ENCODE data around the gene DOCK10. TPM values are rescaled to one million over a fixed set of nuclear protein-coding genes. Genes with fewer than 3 reads are reported as not detected.
"Not testable (repeated sequence)": the region's sequence is repeated elsewhere in the genome, so short reads cannot be mapped to it uniquely, and the experiment has no call there.

DOCK10 gene
- polyA plus RNA-seq, 1 donor = 9.3 TPM

DNA sequence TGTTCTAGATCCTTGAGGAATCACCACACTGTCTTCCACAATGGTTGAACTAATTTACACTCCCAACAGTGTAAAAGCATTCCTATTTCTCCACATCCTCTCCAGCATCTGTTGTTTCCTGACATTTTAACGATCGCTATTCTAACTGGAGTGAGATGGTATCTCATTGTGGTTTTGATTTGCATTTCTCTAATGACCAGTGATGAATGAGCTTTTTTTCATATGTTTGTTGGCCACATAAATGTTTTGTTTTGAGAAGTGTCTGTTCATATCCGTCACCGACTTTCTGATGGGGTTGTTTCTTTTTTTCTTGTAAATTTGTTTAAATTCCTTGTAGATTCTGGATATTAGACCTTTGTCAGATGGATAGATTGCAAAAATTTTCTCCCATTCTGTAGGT is 5.2 kb upstream of the DOCK10 start:
- H3K4me1 ChIP-seq (ENCODE audit: control insufficient read depth, insufficient read depth, low read length); H3K27ac ChIP-seq (ENCODE audit: low read length); H3K9me3 ChIP-seq (ENCODE audit: control insufficient read depth, low read depth, low read length); H3K4me3 ChIP-seq (ENCODE audit: low read length); DNase-seq; H3K36me3 ChIP-seq (ENCODE audit: control insufficient read depth, insufficient read depth, low read length): not testable (repeated sequence)
- WGBS (ENCODE audit: insufficient coverage, low lambda C conversion rate) = 94% methylated on average over 2 of the region's 4 CpGs
- peaks cover 21% of the 10 kb centered on the region for H3K27me3 ChIP-seq (ENCODE audit: control insufficient read depth, insufficient read depth, low read length)

DNA sequence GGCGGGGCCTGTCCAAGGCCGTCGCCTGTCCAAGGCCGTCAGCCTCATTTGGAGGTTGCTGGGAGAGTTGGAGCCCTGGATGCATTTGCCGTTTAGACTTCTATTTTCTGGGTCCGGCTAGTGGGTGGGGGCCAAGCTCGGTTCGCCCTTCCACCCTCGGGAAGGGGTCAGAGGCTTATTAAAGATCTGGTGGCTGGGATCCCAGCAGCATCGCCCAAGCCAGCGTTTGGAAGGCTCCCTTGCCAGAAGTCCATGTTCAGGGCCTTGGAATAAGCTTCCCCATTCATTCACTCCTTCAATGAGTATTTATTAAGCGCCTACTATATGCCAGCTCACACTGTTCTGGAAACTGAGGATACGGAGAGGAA is 516 bp upstream of the DOCK10 start:
- H3K27me3 ChIP-seq (ENCODE audit: control insufficient read depth, insufficient read depth, low read length) = peaks cover 43% of the 10 kb centered on the region
- no peaks in the 10 kb centered on the region for H3K9me3 ChIP-seq (ENCODE audit: control insufficient read depth, low read depth, low read length)
- no peak for DNase-seq
- H3K4me3 ChIP-seq (ENCODE audit: low read length) = no peak overlapping the region
- no peak overlapping the region for H3K27ac ChIP-seq (ENCODE audit: low read length)
- H3K36me3 ChIP-seq (ENCODE audit: control insufficient read depth, insufficient read depth, low read length) = no peaks in the 10 kb centered on the region
- WGBS (ENCODE audit: insufficient coverage, low lambda C conversion rate) = no CpG with 5 or more reads among the region's 13 CpGs
- H3K4me1 ChIP-seq (ENCODE audit: control insufficient read depth, insufficient read depth, low read length) = no peaks in the 10 kb centered on the region

DNA sequence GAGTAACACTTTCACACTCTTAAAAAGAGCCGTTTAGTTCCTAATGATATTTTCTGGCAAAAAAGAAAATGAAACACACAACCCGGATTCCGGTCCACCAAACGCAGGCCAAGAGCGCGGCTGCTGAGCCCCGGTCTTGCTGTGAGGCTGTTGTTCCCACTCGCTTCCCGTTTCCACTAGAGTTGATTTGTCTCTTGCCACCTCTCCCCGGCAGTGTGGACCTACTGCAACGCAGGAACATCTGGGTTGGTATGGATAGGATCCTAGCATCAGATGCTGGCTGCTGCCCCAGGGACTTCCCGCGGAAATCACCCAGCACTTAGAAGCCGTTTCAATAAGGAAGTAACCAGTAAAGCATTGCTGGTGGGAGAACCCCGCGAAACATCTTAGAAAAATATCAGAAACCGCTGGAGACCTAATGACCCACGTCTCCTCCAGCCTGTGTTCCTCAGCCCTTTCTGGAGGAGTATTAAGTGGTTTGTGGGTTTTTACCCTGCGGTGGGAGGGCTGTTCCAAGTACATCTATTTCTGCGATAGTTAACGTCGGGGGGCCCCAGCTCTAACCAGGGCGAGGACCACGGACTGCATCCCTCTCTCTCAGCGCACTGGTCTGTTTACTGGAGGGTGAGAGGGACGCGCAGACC is 939 bp downstream of the DOCK10 start:
- DNase-seq = peak; percentile 26 to 58
- Histone ChIP-seq H3K4me3 (ENCODE audit: low read length) (peak overlapping the region; percentile 47), H3K27me3 (ENCODE audit: control insufficient read depth, insufficient read depth, low read length) (peaks cover 43% of the 10 kb centered on the region), H3K4me1 (ENCODE audit: control insufficient read depth, insufficient read depth, low read length) (no peaks in the 10 kb centered on the region), H3K27ac (ENCODE audit: low read length) (peak overlapping the region; percentile 5), H3K36me3 (ENCODE audit: control insufficient read depth, insufficient read depth, low read length) (no peaks in the 10 kb centered on the region), H3K9me3 (ENCODE audit: control insufficient read depth, low read depth, low read length) (no peaks in the 10 kb centered on the region)
- WGBS (ENCODE audit: insufficient coverage, low lambda C conversion rate) = 20% methylated on average over 1 of the region's 27 CpGs

DNA sequence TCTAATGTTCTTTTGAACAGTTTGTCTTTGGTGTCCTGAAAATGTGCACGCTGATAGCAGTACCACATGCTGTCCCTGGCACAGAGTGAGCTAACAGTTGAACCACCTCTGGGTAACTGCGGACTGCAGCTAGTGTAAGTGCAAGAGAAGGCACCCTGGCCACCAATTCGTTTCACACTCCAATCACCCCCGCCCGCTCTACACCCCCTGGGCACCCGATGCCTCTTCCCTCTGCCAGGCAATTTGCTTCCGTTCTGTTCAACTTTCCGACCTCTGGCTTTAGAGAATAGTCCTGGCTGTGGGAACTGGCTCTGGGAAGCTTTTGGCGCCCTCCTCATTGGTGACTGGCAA is 1.4 kb downstream of the DOCK10 start:
- no peak for DNase-seq
- Histone ChIP-seq H3K9me3 (ENCODE audit: control insufficient read depth, low read depth, low read length) (no peaks in the 10 kb centered on the region), H3K27me3 (ENCODE audit: control insufficient read depth, insufficient read depth, low read length) (peaks cover 43% of the 10 kb centered on the region), H3K4me1 (ENCODE audit: control insufficient read depth, insufficient read depth, low read length) (no peaks in the 10 kb centered on the region), H3K4me3 (ENCODE audit: low read length) (peak overlapping the region; percentile 47), H3K36me3 (ENCODE audit: control insufficient read depth, insufficient read depth, low read length) (no peaks in the 10 kb centered on the region), H3K27ac (ENCODE audit: low read length) (no peak overlapping the region)
- no CpG with 5 or more reads among the region's 9 CpGs for WGBS (ENCODE audit: insufficient coverage, low lambda C conversion rate)

DNA sequence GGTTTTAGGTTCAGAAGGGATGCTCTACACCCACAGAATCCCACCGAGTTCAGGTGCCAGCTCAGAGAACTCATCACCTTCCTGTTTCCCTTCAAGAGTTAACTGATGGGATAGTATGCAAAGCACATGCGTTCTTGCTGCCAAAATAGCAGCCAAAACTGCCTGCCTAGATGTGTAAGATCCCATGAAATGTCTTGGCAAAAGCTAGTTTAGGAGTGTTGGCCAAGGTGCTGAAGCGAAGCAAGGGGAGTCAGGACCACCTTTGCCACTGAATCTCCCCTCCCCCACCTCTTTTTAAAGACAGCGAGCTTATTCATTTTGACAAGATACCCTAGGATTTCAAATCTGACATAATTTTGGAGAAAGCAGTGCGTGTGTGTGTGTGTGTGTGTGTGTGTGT is 2.1 kb downstream of the DOCK10 start:
- peaks cover 41% of the 10 kb centered on the region for H3K27me3 ChIP-seq (ENCODE audit: control insufficient read depth, insufficient read depth, low read length)
- DNase-seq = no peak
- H3K9me3 ChIP-seq (ENCODE audit: control insufficient read depth, low read depth, low read length) = no peaks in the 10 kb centered on the region
- H3K4me3 ChIP-seq (ENCODE audit: low read length) = no peak overlapping the region
- H3K4me1 ChIP-seq (ENCODE audit: control insufficient read depth, insufficient read depth, low read length) = no peaks in the 10 kb centered on the region
- WGBS (ENCODE audit: insufficient coverage, low lambda C conversion rate) = 100% methylated on average over 1 of the region's 5 CpGs
- no peaks in the 10 kb centered on the region for H3K36me3 ChIP-seq (ENCODE audit: control insufficient read depth, insufficient read depth, low read length)
- no peak overlapping the region for H3K27ac ChIP-seq (ENCODE audit: low read length)

DNA sequence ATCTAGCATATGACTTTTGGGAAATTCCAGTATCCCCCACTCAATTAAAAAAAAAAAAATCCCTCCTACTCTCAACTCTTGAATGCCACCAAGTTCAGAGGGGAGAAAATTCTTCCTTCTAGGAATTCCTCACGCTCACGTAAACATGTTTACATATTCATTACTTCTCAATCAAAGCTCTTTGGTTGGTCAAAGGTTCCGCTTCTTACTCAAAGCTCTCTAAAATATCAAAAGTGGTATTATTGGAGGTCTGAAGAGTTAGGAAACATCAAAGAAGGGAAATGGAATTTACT is 4.1 kb downstream of the DOCK10 start:
- Histone ChIP-seq H3K4me3 (ENCODE audit: low read length) (no peak overlapping the region), H3K4me1 (ENCODE audit: control insufficient read depth, insufficient read depth, low read length) (no peaks in the 10 kb centered on the region), H3K27ac (ENCODE audit: low read length) (no peak overlapping the region), H3K9me3 (ENCODE audit: control insufficient read depth, low read depth, low read length) (no peaks in the 10 kb centered on the region), H3K27me3 (ENCODE audit: control insufficient read depth, insufficient read depth, low read length) (peaks cover 36% of the 10 kb centered on the region), H3K36me3 (ENCODE audit: control insufficient read depth, insufficient read depth, low read length) (no peaks in the 10 kb centered on the region)
- no peak for DNase-seq
- WGBS (ENCODE audit: insufficient coverage, low lambda C conversion rate) = 100% methylated on average over 1 of the region's 3 CpGs

DNA sequence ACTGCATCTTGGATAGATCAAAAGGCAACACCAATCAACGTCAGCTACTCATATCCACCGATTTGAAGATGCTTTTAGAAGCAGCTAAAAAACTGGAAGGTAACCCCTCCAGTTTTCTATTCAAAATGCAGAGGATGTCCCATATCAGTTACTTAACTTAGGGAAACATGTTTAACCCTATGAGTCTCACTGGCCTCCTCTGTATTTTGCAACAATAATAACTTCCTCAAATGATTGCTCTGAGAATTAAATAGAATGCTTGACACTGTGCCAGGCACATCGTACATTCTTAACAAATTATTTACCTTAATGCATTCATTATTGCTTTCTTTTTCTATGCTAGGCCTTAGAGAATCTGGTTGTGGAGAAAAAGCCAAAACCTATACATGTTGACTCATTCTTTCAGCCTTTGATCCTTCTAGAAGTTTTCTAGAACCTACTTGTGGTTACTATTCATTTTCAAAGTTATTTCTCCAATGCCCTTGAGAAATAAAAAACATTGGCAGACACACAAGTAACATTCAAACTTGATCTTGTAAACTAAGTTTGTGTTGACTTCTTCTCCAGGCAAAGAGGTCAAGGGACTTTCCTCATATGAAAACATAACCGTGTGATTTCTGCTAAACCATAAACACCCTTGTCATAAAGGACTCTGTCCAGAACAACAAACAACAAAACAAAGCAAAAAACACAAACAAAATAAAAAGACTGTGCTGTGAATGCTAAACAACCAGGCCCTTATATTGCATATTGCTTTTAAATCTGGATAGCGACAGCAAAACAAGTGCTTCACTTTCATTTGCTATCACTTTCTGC is 4.6 kb downstream of the DOCK10 start:
- H3K4me1 ChIP-seq (ENCODE audit: control insufficient read depth, insufficient read depth, low read length) = no peaks in the 10 kb centered on the region
- DNase-seq = no peak
- no peak overlapping the region for H3K27ac ChIP-seq (ENCODE audit: low read length)
- H3K36me3 ChIP-seq (ENCODE audit: control insufficient read depth, insufficient read depth, low read length) = no peaks in the 10 kb centered on the region
- peaks cover 31% of the 10 kb centered on the region for H3K27me3 ChIP-seq (ENCODE audit: control insufficient read depth, insufficient read depth, low read length)
- H3K4me3 ChIP-seq (ENCODE audit: low read length) = no peak overlapping the region
- H3K9me3 ChIP-seq (ENCODE audit: control insufficient read depth, low read depth, low read length) = no peaks in the 10 kb centered on the region
- 100% methylated on average over 1 of the region's 5 CpGs for WGBS (ENCODE audit: insufficient coverage, low lambda C conversion rate)

DNA sequence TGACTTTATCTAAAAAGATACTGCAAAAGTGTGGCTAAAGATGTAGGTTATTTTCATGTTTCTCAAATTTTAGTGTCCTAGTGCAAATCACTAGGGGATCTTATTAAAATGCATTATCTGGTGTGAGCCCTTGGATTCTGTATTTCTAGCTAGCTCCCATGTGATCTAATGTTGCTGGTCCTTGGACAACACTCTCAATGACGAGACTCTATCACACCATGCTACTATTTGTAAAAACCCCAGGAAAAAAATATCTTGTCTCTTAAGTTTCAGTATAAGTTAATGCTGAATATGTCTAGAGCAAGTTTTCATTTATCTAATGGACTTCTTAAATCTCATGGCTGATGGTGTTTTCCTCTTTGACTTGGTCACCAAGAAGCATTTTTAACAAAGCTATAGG is 5.8 kb downstream of the DOCK10 start:
- H3K27me3 ChIP-seq (ENCODE audit: control insufficient read depth, insufficient read depth, low read length) = peaks cover 26% of the 10 kb centered on the region
- 100% methylated on average over 1 of the region's 1 CpG for WGBS (ENCODE audit: insufficient coverage, low lambda C conversion rate)

DNA sequence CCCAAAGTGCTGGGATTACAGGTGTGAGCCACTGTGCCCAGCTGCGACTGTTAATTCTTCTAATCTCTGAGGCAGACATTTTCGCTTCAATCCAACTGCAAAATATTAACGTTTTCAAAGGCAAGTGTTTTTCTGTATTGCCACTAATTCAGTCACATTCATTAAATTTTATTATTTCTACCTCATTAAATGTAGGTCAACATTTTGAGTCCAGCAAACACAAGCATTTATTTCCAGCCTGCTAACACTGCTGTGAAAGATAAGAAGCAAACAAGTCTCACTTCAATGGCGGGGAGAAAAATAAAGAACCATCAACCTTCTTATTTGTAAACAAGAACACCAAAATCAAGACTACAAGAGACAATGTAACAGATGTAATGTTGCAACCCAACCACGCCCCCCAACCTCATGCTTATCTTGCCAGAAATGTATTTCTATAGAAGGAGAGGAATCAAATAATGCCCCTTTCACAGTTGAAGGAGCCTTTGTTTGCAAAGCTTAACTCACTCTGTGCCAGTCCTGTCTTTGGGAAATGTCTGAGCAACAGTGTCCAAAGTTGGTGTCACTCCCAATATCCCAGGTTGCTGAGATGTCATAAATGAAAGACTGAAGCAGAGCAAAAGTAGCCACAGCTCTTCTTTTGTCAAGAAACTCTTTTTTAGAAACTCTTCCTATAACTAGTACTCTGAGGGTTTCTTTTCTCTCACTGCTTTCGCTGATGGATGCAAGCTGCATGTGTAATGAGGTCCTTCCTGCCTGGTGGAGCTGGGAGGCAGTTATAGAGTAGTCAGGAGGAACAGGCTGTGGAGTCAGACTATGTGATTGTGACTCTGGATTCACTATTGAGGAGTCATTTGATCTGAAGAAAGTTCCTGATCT is 8.6 kb downstream of the DOCK10 start:
- no peak overlapping the region for H3K4me3 ChIP-seq (ENCODE audit: low read length)
- DNase-seq = no peak
- no peaks in the 10 kb centered on the region for H3K9me3 ChIP-seq (ENCODE audit: control insufficient read depth, low read depth, low read length)
- no peak overlapping the region for H3K27ac ChIP-seq (ENCODE audit: low read length)
- 80% methylated on average over 2 of the region's 6 CpGs for WGBS (ENCODE audit: insufficient coverage, low lambda C conversion rate)
- H3K27me3 ChIP-seq (ENCODE audit: control insufficient read depth, insufficient read depth, low read length) = peaks cover 9% of the 10 kb centered on the region
- H3K36me3 ChIP-seq (ENCODE audit: control insufficient read depth, insufficient read depth, low read length) = no peaks in the 10 kb centered on the region
- peaks cover 11% of the 10 kb centered on the region for H3K4me1 ChIP-seq (ENCODE audit: control insufficient read depth, insufficient read depth, low read length)

More for the DNA sequence above, 5.8 kb downstream of the DOCK10 start:
- H3K9me3 ChIP-seq (ENCODE audit: control insufficient read depth, low read depth, low read length) = no peaks in the 10 kb centered on the region
- H3K27ac ChIP-seq (ENCODE audit: low read length) = no peak overlapping the region
- H3K4me3 ChIP-seq (ENCODE audit: low read length) = no peak overlapping the region
- H3K36me3 ChIP-seq (ENCODE audit: control insufficient read depth, insufficient read depth, low read length) = no peaks in the 10 kb centered on the region
- peaks cover 4% of the 10 kb centered on the region for H3K4me1 ChIP-seq (ENCODE audit: control insufficient read depth, insufficient read depth, low read length)
- DNase-seq = no peak

DNA sequence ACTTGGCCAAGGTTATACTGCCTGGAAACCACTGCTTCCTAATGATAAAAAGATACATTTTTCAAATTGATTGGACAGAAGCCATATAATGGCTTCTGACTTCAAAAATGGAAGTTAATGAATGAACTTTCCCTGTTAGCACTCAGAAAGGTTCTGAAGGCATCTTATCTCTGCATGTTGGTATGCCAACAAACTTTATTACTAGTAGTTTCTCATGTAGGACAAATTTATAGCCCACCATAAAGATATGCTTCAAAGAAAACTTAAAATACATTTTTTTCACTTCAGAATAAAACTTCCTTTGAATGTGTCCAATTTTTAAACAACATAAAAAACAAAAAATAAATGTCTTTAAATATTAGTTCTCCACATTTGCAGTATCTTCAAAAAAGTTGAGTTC is 10.0 kb downstream of the DOCK10 start:
- Histone ChIP-seq H3K36me3 (ENCODE audit: control insufficient read depth, insufficient read depth, low read length) (no peaks in the 10 kb centered on the region), H3K27ac (ENCODE audit: low read length) (no peak overlapping the region), H3K27me3 (ENCODE audit: control insufficient read depth, insufficient read depth, low read length) (peaks cover 9% of the 10 kb centered on the region), H3K4me3 (ENCODE audit: low read length) (no peak overlapping the region), H3K4me1 (ENCODE audit: control insufficient read depth, insufficient read depth, low read length) (peaks cover 11% of the 10 kb centered on the region), H3K9me3 (ENCODE audit: control insufficient read depth, low read depth, low read length) (no peaks in the 10 kb centered on the region)
- peak; percentile 16 to 67 for DNase-seq

Data from large intestine (tissue), 3 donors.